ES-I3 (cell line): Measurements from ENCODE around the gene NUDCD3.
"Not testable (repeated sequence)": the region's sequence is repeated elsewhere in the genome, so short reads cannot be mapped to it uniquely, and the experiment has no call there.

ENCODE experiments used
- H3K36me3 ChIP-seq: 2 replicates; pipeline ENCODE4 v1.6.1; 2013; ENCODE audit warnings: mild to moderate bottlenecking, low read length, control low read depth, moderate library complexity; ENCODE audit not compliant: insufficient read depth
- H3K4me1 ChIP-seq: 2 replicates; pipeline ENCODE4 v1.6.1; 2013; ENCODE audit warnings: mild to moderate bottlenecking, control low read depth, low read length; ENCODE audit not compliant: insufficient read depth
- H3K9ac ChIP-seq: 2 replicates; pipeline ENCODE4 v1.6.1; 2013; ENCODE audit warnings: low read depth, mild to moderate bottlenecking, low read length, moderate library complexity
- H3K9me3 ChIP-seq: 2 replicates; pipeline ENCODE4 v1.6.1; 2013; ENCODE audit warnings: mild to moderate bottlenecking, low read length, moderate library complexity; ENCODE audit not compliant: control insufficient read depth, insufficient read depth

Gene NUDCD3

GRCh38 chr7:44524811-44525388 lies 34.4 kb upstream of the NUDCD3 start:
- H3K9me3 ChIP-seq = peaks cover 3% of the 10 kb centered on the region; the same call in 1 of the 2 replicates
- H3K4me1 ChIP-seq = no peaks in the 10 kb centered on the region
- no peaks in the 10 kb centered on the region for H3K36me3 ChIP-seq
- no peak overlapping the region for H3K9ac ChIP-seq

- no peak overlapping the region for H3K9ac ChIP-seq
- H3K4me1 ChIP-seq = no peaks in the 10 kb centered on the region
- H3K36me3 ChIP-seq = no peaks in the 10 kb centered on the region
- peaks cover 3% of the 10 kb centered on the region; the same call in 1 of the 2 replicates for H3K9me3 ChIP-seq
Observed at GRCh38 chr7:44522315-44522714, 31.9 kb upstream of the NUDCD3 start.

GRCh38 chr7:44521347-44522095 lies 31.1 kb upstream of the NUDCD3 start:
- no peaks in the 10 kb centered on the region for H3K4me1 ChIP-seq
- H3K9ac ChIP-seq = no peak overlapping the region
- H3K9me3 ChIP-seq = peaks cover 3% of the 10 kb centered on the region; the same call in 1 of the 2 replicates
- no peaks in the 10 kb centered on the region for H3K36me3 ChIP-seq

GRCh38 chr7:44520574-44520973 lies 30.1 kb upstream of the NUDCD3 start:
- Histone ChIP-seq H3K9ac (no peak overlapping the region), H3K36me3 (no peaks in the 10 kb centered on the region), H3K4me1 (no peaks in the 10 kb centered on the region), H3K9me3 (no peaks in the 10 kb centered on the region)

- Histone ChIP-seq H3K9ac (no peak overlapping the region), H3K9me3 (no peaks in the 10 kb centered on the region), H3K4me1 (no peaks in the 10 kb centered on the region), H3K36me3 (no peaks in the 10 kb centered on the region)
Observed at GRCh38 chr7:44519546-44519945, 29.1 kb upstream of the NUDCD3 start.

- Histone ChIP-seq H3K4me1 (no peaks in the 10 kb centered on the region), H3K9me3 (no peaks in the 10 kb centered on the region), H3K36me3 (no peaks in the 10 kb centered on the region), H3K9ac (no peak overlapping the region)
Observed at GRCh38 chr7:44518761-44519160, 28.3 kb upstream of the NUDCD3 start.

GRCh38 chr7:44517175-44517574 lies 26.7 kb upstream of the NUDCD3 start:
- Histone ChIP-seq H3K9me3 (no peaks in the 10 kb centered on the region), H3K36me3 (no peaks in the 10 kb centered on the region), H3K4me1 (no peaks in the 10 kb centered on the region), H3K9ac (no peak overlapping the region)

GRCh38 chr7:44515590-44516268 lies 25.3 kb upstream of the NUDCD3 start:
- Histone ChIP-seq H3K36me3 (no peaks in the 10 kb centered on the region), H3K9me3 (no peaks in the 10 kb centered on the region), H3K4me1 (no peaks in the 10 kb centered on the region), H3K9ac (no peak overlapping the region)

GRCh38 chr7:44512736-44513135 lies 22.3 kb upstream of the NUDCD3 start:
- no peaks in the 10 kb centered on the region for H3K36me3 ChIP-seq
- no peaks in the 10 kb centered on the region for H3K4me1 ChIP-seq
- no peaks in the 10 kb centered on the region for H3K9me3 ChIP-seq
- H3K9ac ChIP-seq = no peak overlapping the region

- Histone ChIP-seq H3K9me3 (peaks cover 3% of the 10 kb centered on the region; the same call in 1 of the 2 replicates), H3K4me1 (no peaks in the 10 kb centered on the region), H3K9ac (no peak overlapping the region), H3K36me3 (no peaks in the 10 kb centered on the region)
Observed at GRCh38 chr7:44511863-44512468, 21.5 kb upstream of the NUDCD3 start.

- H3K36me3 ChIP-seq = no peaks in the 10 kb centered on the region
- H3K9ac ChIP-seq = no peak overlapping the region
- peaks cover 3% of the 10 kb centered on the region; the same call in 1 of the 2 replicates for H3K9me3 ChIP-seq
- no peaks in the 10 kb centered on the region for H3K4me1 ChIP-seq
Observed at GRCh38 chr7:44511236-44511635, 20.8 kb upstream of the NUDCD3 start.

- Histone ChIP-seq H3K4me1 (no peaks in the 10 kb centered on the region), H3K36me3 (no peaks in the 10 kb centered on the region), H3K9me3 (peaks cover 3% of the 10 kb centered on the region; the same call in 1 of the 2 replicates), H3K9ac (no peak overlapping the region)
Observed at GRCh38 chr7:44508328-44509030, 18.0 kb upstream of the NUDCD3 start.

GRCh38 chr7:44506592-44507288 lies 16.3 kb upstream of the NUDCD3 start:
- H3K36me3 ChIP-seq, H3K9me3 ChIP-seq, H3K4me1 ChIP-seq, H3K9ac ChIP-seq: not testable (repeated sequence)
